ENCODE data around the gene SNRNP70.
"Not testable (repeated sequence)": the region's sequence is repeated elsewhere in the genome, so short reads cannot be mapped to it uniquely, and the experiment has no call there.

GRCh38 chr19:49049834-49050233, 35.4 kb upstream of the SNRNP70 start:
- TF ChIP-seq, protein P1, sequence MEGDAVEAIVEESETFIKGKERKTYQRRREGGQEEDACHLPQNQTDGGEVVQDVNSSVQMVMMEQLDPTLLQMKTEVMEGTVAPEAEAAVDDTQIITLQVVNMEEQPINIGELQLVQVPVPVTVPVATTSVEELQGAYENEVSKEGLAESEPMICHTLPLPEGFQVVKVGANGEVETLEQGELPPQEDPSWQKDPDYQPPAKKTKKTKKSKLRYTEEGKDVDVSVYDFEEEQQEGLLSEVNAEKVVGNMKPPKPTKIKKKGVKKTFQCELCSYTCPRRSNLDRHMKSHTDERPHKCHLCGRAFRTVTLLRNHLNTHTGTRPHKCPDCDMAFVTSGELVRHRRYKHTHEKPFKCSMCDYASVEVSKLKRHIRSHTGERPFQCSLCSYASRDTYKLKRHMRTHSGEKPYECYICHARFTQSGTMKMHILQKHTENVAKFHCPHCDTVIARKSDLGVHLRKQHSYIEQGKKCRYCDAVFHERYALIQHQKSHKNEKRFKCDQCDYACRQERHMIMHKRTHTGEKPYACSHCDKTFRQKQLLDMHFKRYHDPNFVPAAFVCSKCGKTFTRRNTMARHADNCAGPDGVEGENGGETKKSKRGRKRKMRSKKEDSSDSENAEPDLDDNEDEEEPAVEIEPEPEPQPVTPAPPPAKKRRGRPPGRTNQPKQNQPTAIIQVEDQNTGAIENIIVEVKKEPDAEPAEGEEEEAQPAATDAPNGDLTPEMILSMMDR (conservative IDR thresholded peaks at IDR 0.05 in 1 of 2, IDR thresholded peaks at IDR 0.05 in 1 of 2; ENCODE audit: extremely low read depth in 1 of 2, insufficient read depth in 1 of 2, low read depth in 1 of 2, low read length in 2 of 2): not testable (repeated sequence)
- not testable (repeated sequence) for TF ChIP-seq EZH2 (IDR thresholded peaks at IDR 0.05; ENCODE audit: borderline replicate concordance, low read length)

Measured in mammary epithelial cell (primary cell).